ENCODE results near the gene ARHGAP33. TPM values are rescaled to one million over a fixed set of nuclear protein-coding genes. Genes with fewer than 3 reads are reported as not detected.
"Not testable (repeated sequence)": the region's sequence is repeated elsewhere in the genome, so short reads cannot be mapped to it uniquely, and the experiment has no call there.

ARHGAP33 gene
- total RNA-seq, 2 donors from 2014 or later = 66.8 to 86.0 TPM

DNA sequence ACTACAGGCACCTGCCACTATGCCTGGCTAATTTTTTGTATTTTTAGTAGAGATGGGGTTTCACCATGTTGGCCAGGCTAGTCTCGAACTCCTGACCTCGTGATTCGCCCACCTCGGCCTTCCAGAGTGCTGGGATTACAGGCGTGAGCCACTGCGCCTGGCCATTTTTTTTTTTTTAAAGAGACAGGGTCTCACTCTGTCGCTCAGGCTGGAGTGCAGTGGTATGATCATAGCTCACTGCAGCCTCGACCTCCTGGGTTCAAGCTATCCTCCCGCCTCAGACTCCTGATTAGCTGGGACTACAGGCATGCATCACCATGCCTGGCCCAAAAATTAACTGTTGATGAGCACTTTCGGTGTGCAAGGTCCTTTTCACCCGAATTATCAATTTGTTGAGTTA lies 60.7 kb downstream of the ARHGAP33 start:
- not testable (repeated sequence) for H3K9me3 Mint-ChIP-seq; H3K4me1 Mint-ChIP-seq (ENCODE audit: low read depth); H3K27ac Mint-ChIP-seq; DNase-seq; H3K4me3 Mint-ChIP-seq; ATAC-seq (replicated peaks in 1 of 2); H3K36me3 Mint-ChIP-seq (ENCODE audit: insufficient read depth in 2 of 2)
- peaks cover 21% of the 10 kb centered on the region for H3K27me3 Mint-ChIP-seq (ENCODE audit: low read depth)

Other genes with a start within 250 kb of the ARHGAP33 start
- under 1 TPM in 1 of 2 donors, not detected in 1; 0.21 TPM for gene SBSN, start 247.3 kb upstream of the ARHGAP33 start, total RNA-seq
- gene GAPDHS, start 242.1 kb upstream of the ARHGAP33 start, total RNA-seq = not detected
- gene TMEM147, start 229.9 kb upstream of the ARHGAP33 start, total RNA-seq = 10 to 100 TPM; 79.0 to 87.8 TPM
- not detected for gene ATP4A, start 211.9 kb upstream of the ARHGAP33 start, total RNA-seq
- gene PMIS2, start 189.4 kb upstream of the ARHGAP33 start, total RNA-seq = not detected
- gene HAUS5, start 162.8 kb upstream of the ARHGAP33 start, total RNA-seq = 10 to 100 TPM; 39.2 to 55.3 TPM
- 100 to 1,000 TPM; 105 to 130 TPM for gene RBM42, start 146.5 kb upstream of the ARHGAP33 start, total RNA-seq
- 1 to 10 TPM; 1.7 to 2.5 TPM for gene ETV2, start 133.8 kb upstream of the ARHGAP33 start, total RNA-seq
- gene COX6B1, start 127.2 kb upstream of the ARHGAP33 start, total RNA-seq = 100 to 1,000 TPM; 277 to 288 TPM
- under 1 TPM; 0.86 to 0.93 TPM for gene UPK1A, start 109.0 kb upstream of the ARHGAP33 start, total RNA-seq
- 100 to 1,000 TPM; 147 to 192 TPM for gene ZBTB32, start 71.0 kb upstream of the ARHGAP33 start, total RNA-seq
- gene KMT2B, start 57.6 kb upstream of the ARHGAP33 start, total RNA-seq = 10 to 100 TPM; 63.0 to 71.5 TPM
- gene IGFLR1, start 33.1 kb upstream of the ARHGAP33 start, total RNA-seq = 100 to 1,000 TPM; 253 to 274 TPM
- 10 to 100 TPM; 71.0 to 83.6 TPM for gene U2AF1L4, start 30.1 kb upstream of the ARHGAP33 start, total RNA-seq
- 10 to 100 TPM; 50.7 to 53.7 TPM for gene PSENEN, start 29.9 kb upstream of the ARHGAP33 start, total RNA-seq
- gene LIN37, start 27.0 kb upstream of the ARHGAP33 start, total RNA-seq = 10 to 100 TPM; 11.4 to 14.3 TPM
- 1 to 10 TPM; 1.4 to 2.4 TPM for gene HSPB6, start 18.5 kb upstream of the ARHGAP33 start, total RNA-seq
- gene PROSER3, start 17.4 kb upstream of the ARHGAP33 start, total RNA-seq = 10 to 100 TPM; 38.9 to 47.8 TPM
- gene PRODH2, start 37.3 kb downstream of the ARHGAP33 start, total RNA-seq = not detected
- gene NPHS1, start 76.9 kb downstream of the ARHGAP33 start, total RNA-seq = under 1 TPM; 0.22 to 0.74 TPM
- 1 to 10 TPM; 3.0 to 5.6 TPM for gene KIRREL2, start 81.3 kb downstream of the ARHGAP33 start, total RNA-seq
- gene APLP1, start 93.0 kb downstream of the ARHGAP33 start, total RNA-seq = 1 to 10 TPM; 2.4 to 7.7 TPM
- 10 to 100 TPM; 51.5 to 63.1 TPM for gene NFKBID, start 125.0 kb downstream of the ARHGAP33 start, total RNA-seq
- 10 to 100 TPM; 56.1 to 71.9 TPM for gene HCST, start 127.0 kb downstream of the ARHGAP33 start, total RNA-seq
- 1 to 10 TPM in 1 of 2 donors, not detected in 1; 1.3 TPM for gene TYROBP, start 132.7 kb downstream of the ARHGAP33 start, total RNA-seq
- 1 to 10 TPM; 6.4 to 8.5 TPM for gene LRFN3, start 160.8 kb downstream of the ARHGAP33 start, total RNA-seq
- 10 to 100 TPM; 24.0 to 24.2 TPM for gene SDHAF1, start 219.6 kb downstream of the ARHGAP33 start, total RNA-seq
- gene SYNE4, start 233.2 kb downstream of the ARHGAP33 start, total RNA-seq = 1 to 10 TPM; 3.3 to 4.8 TPM
- gene ALKBH6, start 238.6 kb downstream of the ARHGAP33 start, total RNA-seq = 10 to 100 TPM; 46.8 to 55.9 TPM

Measured in activated T-cell treated with anti-CD3 and anti-CD28 coated beads, Interleukin-2, amount 50 U/mL, for 72 hours (primary cell).